Trophoblast cell (in vitro differentiated cells and primary cell): Measurements from ENCODE around the gene GFPT2.

Experiments
- DNase-seq, 2 donors: peaks; one replicate each; pipeline ENCODE4 v3.0.0-alpha.2; 2016
- H2AFZ ChIP-seq: 2 replicates; pipeline ENCODE4 v1.6.1; 2013; ENCODE audit warnings: low read length, moderate library complexity, mild to moderate bottlenecking; ENCODE audit not compliant: insufficient read depth, poor library complexity
- H2AK5ac ChIP-seq: 2 replicates; pipeline ENCODE4 v1.6.1; 2013; ENCODE audit warnings: mild to moderate bottlenecking, low read length
- H2BK120ac ChIP-seq: 2 replicates; pipeline ENCODE4 v1.6.1; 2013; ENCODE audit warnings: low read length, mild to moderate bottlenecking, moderate library complexity; ENCODE audit not compliant: insufficient read depth, poor library complexity
- H2BK12ac ChIP-seq: 2 replicates; pipeline ENCODE4 v1.6.1; 2013; ENCODE audit warnings: mild to moderate bottlenecking, low read length, moderate library complexity
- H2BK5ac ChIP-seq: 2 replicates; pipeline ENCODE4 v1.6.1; 2013; ENCODE audit warnings: low read length, low read depth, moderate library complexity, mild to moderate bottlenecking; ENCODE audit not compliant: poor library complexity
- H3K14ac ChIP-seq: 2 replicates; pipeline ENCODE4 v1.6.1; 2013; ENCODE audit warnings: mild to moderate bottlenecking, low read length
- H3K18ac ChIP-seq: 2 replicates; pipeline ENCODE4 v1.6.1; 2013; ENCODE audit warnings: mild to moderate bottlenecking, low read length
- H3K23ac ChIP-seq: 2 replicates; pipeline ENCODE4 v1.6.1; 2013; ENCODE audit warnings: low read length
- H3K27ac ChIP-seq: 2 replicates; pipeline ENCODE4 v1.5.1; 2013; ENCODE audit warnings: low read depth, mild to moderate bottlenecking, inconsistent platforms, low read length, moderate library complexity
- H3K27me3 ChIP-seq: 2 replicates; pipeline ENCODE4 v1.6.1; 2013; ENCODE audit warnings: inconsistent platforms, mild to moderate bottlenecking, low read length, moderate library complexity; ENCODE audit not compliant: insufficient read depth
- H3K36me3 ChIP-seq, 2 experiments: 1 replicate in 1 of 2; 2 replicates in 1 of 2; pipeline ENCODE4 v1.6.1; 2013; ENCODE audit warnings: low read length in 2 of 2, mild to moderate bottlenecking in 2 of 2, moderate library complexity in 1 of 2; ENCODE audit not compliant: insufficient read depth in 2 of 2, control insufficient read depth in 1 of 2
- H3K4ac ChIP-seq: 2 replicates; pipeline ENCODE4 v1.6.1; 2013; ENCODE audit warnings: low read depth, mild to moderate bottlenecking, low read length, moderate library complexity
- H3K4me1 ChIP-seq, 2 experiments: 1 replicate in 1 of 2; 2 replicates in 1 of 2; pipeline ENCODE4 v1.6.1; 2013; ENCODE audit warnings: low read length in 2 of 2, mild to moderate bottlenecking in 2 of 2, moderate library complexity in 1 of 2; ENCODE audit not compliant: insufficient read depth in 2 of 2, control insufficient read depth in 1 of 2
- H3K4me2 ChIP-seq: 2 replicates; pipeline ENCODE4 v1.6.1; 2013; ENCODE audit warnings: inconsistent platforms, mild to moderate bottlenecking, low read length, moderate library complexity
- H3K4me3 ChIP-seq: 2 replicates; pipeline ENCODE4 v1.5.1; 2013; ENCODE audit warnings: mild to moderate bottlenecking, low read depth, low read length, inconsistent platforms
- H3K79me1 ChIP-seq: one replicate; pipeline ENCODE4 v1.6.1; 2013; ENCODE audit warnings: low read length
- H3K79me2 ChIP-seq: 2 replicates; pipeline ENCODE4 v1.6.1; 2013; ENCODE audit warnings: low read length, mild to moderate bottlenecking; ENCODE audit not compliant: control insufficient read depth, insufficient read depth, poor library complexity
- H3K9ac ChIP-seq: 2 replicates; pipeline ENCODE4 v1.6.1; 2013; ENCODE audit warnings: mild to moderate bottlenecking, low read length
- H3K9me3 ChIP-seq: 2 replicates; pipeline ENCODE4 v1.6.1; 2013; ENCODE audit warnings: low read depth, mild to moderate bottlenecking, control low read depth, inconsistent platforms, low read length; ENCODE audit not compliant: insufficient read depth
- H4K12ac ChIP-seq: 2 replicates; pipeline ENCODE4 v1.6.1; 2013; ENCODE audit warnings: low read depth, mild to moderate bottlenecking, low read length, moderate library complexity
- H4K8ac ChIP-seq: 2 replicates; pipeline ENCODE4 v1.6.1; 2013; ENCODE audit warnings: low read depth, mild to moderate bottlenecking, low read length, moderate library complexity
- H4K91ac ChIP-seq: one replicate; pipeline ENCODE4 v1.6.1; 2013; ENCODE audit warnings: low read depth, mild to moderate bottlenecking, low read length, moderate library complexity
- WGBS: extraction: QIAGEN DNeasy Blood & Tissue Kit; methylation state at CpG from one replicate; pipeline ENCODE4 v1.1.7; 2013; ENCODE audit warnings: missing lambda C conversion rate; ENCODE audit not compliant: insufficient read length, insufficient coverage; ENCODE audit errors: extremely low coverage; 5-methylcytosine and 5-hydroxymethylcytosine counted together

Gene GFPT2

GRCh38 chr5:180373454-180373853 lies 20.3 kb upstream of the GFPT2 start:
- H3K27ac ChIP-seq: no peak overlapping the region
- no peak overlapping the region for H2BK12ac ChIP-seq
- no peaks in the 10 kb centered on the region for H3K79me2 ChIP-seq
- no peak for DNase-seq
- no peaks in the 10 kb centered on the region for H3K27me3 ChIP-seq
- H2AK5ac ChIP-seq: no peak overlapping the region
- H4K12ac ChIP-seq: no peak overlapping the region
- no peak overlapping the region for H3K9ac ChIP-seq
- peaks cover 3% of the 10 kb centered on the region for H3K9me3 ChIP-seq
- H4K8ac ChIP-seq: no peak overlapping the region
- H3K4me3 ChIP-seq: no peak overlapping the region
- no peak overlapping the region for H2BK5ac ChIP-seq
- no peak overlapping the region for H2BK120ac ChIP-seq
- H4K91ac ChIP-seq: no peak overlapping the region
- no peaks in the 10 kb centered on the region for H3K4me1 ChIP-seq
- no peak overlapping the region for H3K23ac ChIP-seq
- WGBS: no CpG with 5 or more reads among the region's 5 CpGs
- no peaks in the 10 kb centered on the region for H3K36me3 ChIP-seq
- H2AFZ ChIP-seq: no peak overlapping the region
- H3K79me1 ChIP-seq: no peaks in the 10 kb centered on the region
- H3K18ac ChIP-seq: no peak overlapping the region
- no peak overlapping the region for H3K4ac ChIP-seq
- no peak overlapping the region for H3K14ac ChIP-seq
- H3K4me2 ChIP-seq: no peak overlapping the region

- Histone ChIP-seq H3K14ac (no peak overlapping the region), H4K12ac (no peak overlapping the region), H3K79me2 (no peaks in the 10 kb centered on the region), H4K91ac (no peak overlapping the region), H3K4me2 (no peak overlapping the region), H3K27ac (no peak overlapping the region), H3K4me3 (no peak overlapping the region), H2BK120ac (no peak overlapping the region), H3K4ac (no peak overlapping the region), H2BK12ac (no peak overlapping the region), H2BK5ac (no peak overlapping the region), H3K9ac (no peak overlapping the region), H4K8ac (no peak overlapping the region), H2AK5ac (no peak overlapping the region), H3K23ac (no peak overlapping the region), H3K27me3 (no peaks in the 10 kb centered on the region), H3K36me3 (no peaks in the 10 kb centered on the region), H3K4me1 (no peaks in the 10 kb centered on the region), H3K18ac (no peak overlapping the region), H2AFZ (no peak overlapping the region), H3K79me1 (no peaks in the 10 kb centered on the region), H3K9me3 (peaks cover 3% of the 10 kb centered on the region)
- WGBS: no CpG with 5 or more reads among the region's 5 CpGs
- DNase-seq: no peak
Measured at GRCh38 chr5:180371949-180372348, 18.8 kb upstream of the GFPT2 start.

- H2BK12ac ChIP-seq: no peak overlapping the region
- H3K18ac ChIP-seq: no peak overlapping the region
- no peak for DNase-seq
- H2AFZ ChIP-seq: no peak overlapping the region
- no peaks in the 10 kb centered on the region for H3K4me1 ChIP-seq
- no peak overlapping the region for H2BK5ac ChIP-seq
- no peak overlapping the region for H3K4ac ChIP-seq
- no peaks in the 10 kb centered on the region for H3K27me3 ChIP-seq
- H3K36me3 ChIP-seq: no peaks in the 10 kb centered on the region
- WGBS: no CpG with 5 or more reads among the region's 24 CpGs
- H3K79me1 ChIP-seq: no peaks in the 10 kb centered on the region
- no peaks in the 10 kb centered on the region for H3K79me2 ChIP-seq
- no peak overlapping the region for H3K23ac ChIP-seq
- no peak overlapping the region for H3K4me3 ChIP-seq
- no peak overlapping the region for H2AK5ac ChIP-seq
- no peak overlapping the region for H4K91ac ChIP-seq
- no peak overlapping the region for H4K8ac ChIP-seq
- H3K14ac ChIP-seq: no peak overlapping the region
- H3K4me2 ChIP-seq: no peak overlapping the region
- no peak overlapping the region for H3K27ac ChIP-seq
- H2BK120ac ChIP-seq: no peak overlapping the region
- no peak overlapping the region for H4K12ac ChIP-seq
- H3K9me3 ChIP-seq: peaks cover 3% of the 10 kb centered on the region
- H3K9ac ChIP-seq: no peak overlapping the region
Measured at GRCh38 chr5:180370861-180371641, 17.9 kb upstream of the GFPT2 start.

- Histone ChIP-seq H3K79me2 (no peaks in the 10 kb centered on the region), H3K27me3 (no peaks in the 10 kb centered on the region), H3K9me3 (no peaks in the 10 kb centered on the region), H3K4me2 (no peak overlapping the region), H3K14ac (no peak overlapping the region), H4K91ac (no peak overlapping the region), H2BK12ac (no peak overlapping the region), H3K9ac (no peak overlapping the region), H3K4me3 (no peak overlapping the region), H3K4me1 (no peaks in the 10 kb centered on the region), H3K4ac (no peak overlapping the region), H3K36me3 (no peaks in the 10 kb centered on the region), H4K12ac (no peak overlapping the region), H3K23ac (no peak overlapping the region), H4K8ac (no peak overlapping the region), H2BK5ac (no peak overlapping the region), H3K18ac (no peak overlapping the region), H3K79me1 (no peaks in the 10 kb centered on the region), H3K27ac (no peak overlapping the region), H2AK5ac (no peak overlapping the region), H2AFZ (no peak overlapping the region), H2BK120ac (no peak overlapping the region)
- no peak for DNase-seq
- WGBS: no CpG with 5 or more reads among the region's 4 CpGs
Measured at GRCh38 chr5:180367991-180368390, 14.9 kb upstream of the GFPT2 start.
